GM18507 (cell line): ENCODE measurements around the gene BMP6.

Experiments used
- DNase-seq: peaks from one replicate; pipeline ENCODE4 v3.0.0; 2011; ENCODE audit warnings: low read depth; ENCODE audit not compliant: insufficient read length; ENCODE audit errors: extremely low spot score
- FAIRE-seq: peaks from 2 replicates; lab custom pipeline; 2011; peaks lifted over from hg19 to GRCh38; lab: Jason Lieb, UNC

BMP6 gene

DNA sequence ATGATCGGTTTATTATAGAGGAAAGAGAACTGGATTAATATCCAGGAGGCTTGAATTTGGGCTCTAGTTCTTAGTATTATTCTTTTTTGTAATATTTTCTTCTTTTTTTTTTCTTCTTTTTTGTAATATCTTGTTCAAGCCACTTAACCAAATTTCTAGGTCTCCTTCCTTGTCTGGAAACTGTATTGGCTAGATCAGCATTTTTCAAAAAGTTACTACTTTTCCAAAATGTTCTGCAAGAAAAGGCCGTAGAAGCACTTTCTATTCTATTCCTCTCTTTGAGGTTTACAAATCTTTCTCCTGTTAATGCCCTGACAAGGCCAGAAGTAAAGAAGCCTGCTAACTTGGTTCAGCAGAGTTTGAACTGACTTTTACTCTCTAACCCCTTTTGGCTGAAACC lies 12.0 kb downstream of the BMP6 start:
- DNase-seq (no peak), FAIRE-seq (no peak)

GRCh38 chr6:7742223-7742785 lies 16.4 kb downstream of the BMP6 start:
- DNase-seq (no peak), FAIRE-seq (no peak)

- DNase-seq (no peak), FAIRE-seq (no peak)
Observed at GRCh38 chr6:7745942-7746341, 20.0 kb downstream of the BMP6 start.

DNA sequence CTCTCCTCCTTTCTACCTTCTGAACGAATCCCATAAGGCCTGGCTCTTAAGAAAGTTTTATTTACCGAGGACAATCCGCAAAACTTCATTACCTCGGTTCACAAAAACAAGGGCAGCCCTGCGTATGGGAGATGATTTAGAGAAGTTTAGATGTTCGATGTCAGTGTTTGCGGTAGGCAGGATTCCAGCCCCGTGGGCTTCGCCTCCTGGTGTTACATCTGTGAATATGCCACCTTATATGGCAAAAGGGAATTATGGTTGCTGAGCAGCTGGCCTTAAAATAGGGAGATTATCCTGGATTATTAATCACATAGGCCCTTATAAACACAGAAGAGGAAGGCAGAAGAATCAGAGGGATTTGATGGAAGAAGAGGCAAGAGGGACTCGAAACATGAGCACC lies 21.1 kb downstream of the BMP6 start:
- no peak for FAIRE-seq
- no peak for DNase-seq

- DNase-seq (no peak), FAIRE-seq (no peak)
Observed at GRCh38 chr6:7747433-7747832, 21.5 kb downstream of the BMP6 start.

GRCh38 chr6:7747901-7748504 lies 22.1 kb downstream of the BMP6 start:
- no peak for FAIRE-seq
- no peak for DNase-seq

DNA sequence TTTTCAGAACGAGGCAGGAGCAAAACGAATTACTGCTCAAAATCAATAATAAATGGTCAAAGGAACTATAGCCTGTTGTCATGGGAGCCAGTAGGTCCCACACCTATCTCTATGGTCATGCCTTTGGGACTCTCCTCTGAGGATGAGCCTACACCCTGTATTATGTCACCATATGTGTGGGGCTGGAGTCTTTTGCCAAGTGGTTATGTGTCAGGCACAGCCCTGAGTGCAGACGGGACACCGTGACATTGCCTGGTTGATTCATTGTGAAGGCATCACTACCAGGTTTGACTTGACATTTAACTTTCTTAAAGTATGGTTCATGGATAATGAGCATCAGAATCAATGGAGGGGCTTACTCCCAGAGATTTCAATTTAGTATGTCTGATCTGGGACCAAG lies 23.6 kb downstream of the BMP6 start:
- FAIRE-seq (no peak), DNase-seq (no peak)

GRCh38 chr6:7750197-7750596 lies 24.3 kb downstream of the BMP6 start:
- no peak for FAIRE-seq
- DNase-seq: no peak

DNA sequence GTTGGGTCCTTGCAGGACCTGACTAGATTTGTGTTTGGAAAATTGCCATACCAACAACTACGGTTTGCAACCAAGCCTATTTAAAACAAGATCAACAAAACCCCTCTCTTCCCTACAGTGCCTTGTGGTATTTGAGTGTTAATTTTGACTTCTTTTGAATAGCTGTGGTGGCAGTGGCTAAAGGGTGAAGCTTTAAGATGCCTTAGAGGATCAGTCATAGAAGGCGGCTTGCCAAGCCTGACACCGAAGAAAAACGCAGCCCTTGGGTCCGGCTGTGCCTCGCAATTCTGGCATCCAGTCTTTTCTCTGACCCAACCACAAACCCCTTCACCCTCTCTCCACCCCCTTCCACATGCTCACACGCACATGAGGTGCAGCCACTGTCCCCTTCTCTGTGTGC lies 32.6 kb downstream of the BMP6 start:
- DNase-seq (no peak), FAIRE-seq (no peak)

- DNase-seq (no peak), FAIRE-seq (no peak)
Observed at GRCh38 chr6:7759320-7759719, 33.4 kb downstream of the BMP6 start.

GRCh38 chr6:7761051-7761450 lies 35.2 kb downstream of the BMP6 start:
- DNase-seq (no peak), FAIRE-seq (no peak)

- FAIRE-seq (no peak), DNase-seq (no peak)
Observed at GRCh38 chr6:7762760-7763159, 36.9 kb downstream of the BMP6 start.

DNA sequence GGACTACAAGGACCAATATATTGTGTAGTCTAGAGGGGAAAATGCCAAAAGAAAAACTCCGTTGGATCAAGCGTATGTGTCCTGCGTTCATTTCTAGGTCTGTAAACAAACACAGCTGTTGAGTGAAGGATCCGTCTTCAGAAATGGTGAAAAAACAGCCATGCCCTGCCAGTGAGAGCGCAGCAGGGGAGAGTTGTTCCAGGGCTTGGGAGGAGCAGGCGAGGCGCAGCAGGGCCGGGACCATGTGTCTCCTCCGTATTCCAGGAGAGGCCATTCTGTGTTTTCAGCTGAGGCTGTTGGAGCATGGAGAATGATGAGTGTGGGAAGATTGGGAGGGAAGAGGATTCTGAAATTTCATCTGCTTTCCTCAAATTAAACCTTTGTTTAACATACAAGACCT lies 38.0 kb downstream of the BMP6 start:
- FAIRE-seq: no peak

GRCh38 chr6:7765575-7766325 lies 39.9 kb downstream of the BMP6 start:
- no peak for FAIRE-seq
- no peak for DNase-seq

More for the DNA sequence above, 38.0 kb downstream of the BMP6 start:
- DNase-seq: no peak

GRCh38 chr6:7769702-7770101 lies 43.8 kb downstream of the BMP6 start:
- DNase-seq (no peak), FAIRE-seq (no peak)

GRCh38 chr6:7770111-7770510 lies 44.2 kb downstream of the BMP6 start:
- FAIRE-seq (no peak), DNase-seq (no peak)

DNA sequence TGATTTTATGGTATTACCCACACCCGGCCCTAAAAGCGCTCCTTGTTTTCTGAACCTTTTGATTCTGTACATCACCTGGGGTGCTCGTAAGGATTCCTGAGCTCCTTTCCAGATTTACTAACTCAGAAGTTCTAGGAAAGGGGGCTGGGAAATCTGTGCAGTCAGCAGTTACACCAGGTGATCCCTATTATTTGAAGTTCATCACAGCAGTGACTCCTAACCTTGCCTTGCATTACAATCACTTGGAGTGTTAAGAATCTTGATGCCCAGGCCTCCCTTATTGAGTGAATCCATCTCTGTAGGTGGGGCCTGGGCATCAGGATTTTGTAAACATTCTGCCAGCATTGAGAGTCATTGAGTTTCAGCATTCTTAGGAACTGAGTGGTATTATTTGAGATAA lies 44.7 kb downstream of the BMP6 start:
- no peak for FAIRE-seq
- DNase-seq: no peak

GRCh38 chr6:7773322-7773721 lies 47.4 kb downstream of the BMP6 start:
- FAIRE-seq: no peak
- DNase-seq: no peak

- no peak for DNase-seq
- no peak for FAIRE-seq
Observed at GRCh38 chr6:7773914-7774313, 48.0 kb downstream of the BMP6 start.

DNA sequence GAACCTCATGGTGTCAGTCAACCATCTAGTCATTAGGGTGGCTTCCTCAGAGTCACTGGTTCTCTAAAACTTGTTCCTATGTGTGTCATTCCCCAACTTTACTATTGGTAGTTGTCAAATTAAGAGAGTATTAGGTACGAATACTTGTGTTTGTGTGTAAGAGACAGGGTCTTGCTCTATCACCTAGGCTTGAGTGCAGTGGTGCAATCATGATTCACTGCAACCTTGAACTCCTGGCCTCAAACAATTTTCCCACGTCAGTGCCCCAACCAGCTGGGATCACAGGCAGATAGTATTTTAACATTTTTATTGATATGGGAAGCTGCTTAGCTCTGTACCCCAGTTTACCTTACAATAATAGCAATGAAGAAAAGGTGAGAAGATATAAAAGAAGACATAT lies 50.6 kb downstream of the BMP6 start:
- FAIRE-seq (no peak), DNase-seq (no peak)

DNA sequence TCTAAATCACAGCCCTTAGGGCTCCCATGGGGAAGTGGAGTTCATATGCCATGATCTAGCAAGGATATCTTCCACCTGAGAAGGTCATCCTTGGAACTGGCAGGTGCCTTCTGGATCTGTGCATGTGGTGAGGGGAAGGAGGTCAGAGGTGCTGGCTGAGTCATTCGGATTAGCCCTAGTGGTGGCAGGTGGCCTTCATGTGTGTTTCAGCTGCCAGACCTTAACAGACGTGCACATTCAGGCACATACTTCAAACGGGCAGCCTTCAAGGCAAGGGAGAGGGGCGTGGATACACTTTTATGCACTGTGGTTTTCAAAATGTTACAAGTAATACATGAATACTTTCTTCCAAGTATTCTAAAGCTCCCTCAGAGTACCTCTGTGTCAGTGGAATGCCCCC lies 51.2 kb downstream of the BMP6 start:
- DNase-seq (no peak), FAIRE-seq (no peak)
